ENCODE measurements around the gene KIZ.

DNA sequence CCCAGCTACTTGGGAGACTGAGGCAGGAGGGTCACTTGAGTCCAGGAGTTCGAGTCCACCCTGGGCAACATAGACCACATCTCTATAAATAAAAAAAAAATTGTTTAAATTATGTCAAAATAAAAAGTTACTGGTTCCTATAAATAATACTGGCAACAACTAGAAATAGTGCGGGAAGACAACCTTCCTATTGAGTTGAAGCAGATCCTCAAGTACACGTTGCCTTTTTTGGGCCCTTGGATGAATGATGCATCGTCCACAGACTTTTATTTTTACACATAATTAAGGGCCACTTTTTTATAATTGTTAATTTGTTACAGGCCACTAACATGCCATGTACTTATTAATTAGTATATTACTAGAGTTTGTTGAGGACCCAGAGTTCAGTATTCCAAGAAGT lies 31.1 kb downstream of the KIZ start:
- TF ChIP-seq TAF1 (IDR thresholded peaks at IDR 0.05; ENCODE audit: borderline replicate concordance, insufficient read depth, low read length) (no peak), SIN3A (IDR thresholded peaks at IDR 0.05; ENCODE audit: borderline replicate concordance, insufficient read depth, low read length) (no peak), POLR2AphosphoS5 (IDR thresholded peaks at IDR 0.05; ENCODE audit: low read depth, low read length) (no peak)
- TF ChIP-seq, protein P1, sequence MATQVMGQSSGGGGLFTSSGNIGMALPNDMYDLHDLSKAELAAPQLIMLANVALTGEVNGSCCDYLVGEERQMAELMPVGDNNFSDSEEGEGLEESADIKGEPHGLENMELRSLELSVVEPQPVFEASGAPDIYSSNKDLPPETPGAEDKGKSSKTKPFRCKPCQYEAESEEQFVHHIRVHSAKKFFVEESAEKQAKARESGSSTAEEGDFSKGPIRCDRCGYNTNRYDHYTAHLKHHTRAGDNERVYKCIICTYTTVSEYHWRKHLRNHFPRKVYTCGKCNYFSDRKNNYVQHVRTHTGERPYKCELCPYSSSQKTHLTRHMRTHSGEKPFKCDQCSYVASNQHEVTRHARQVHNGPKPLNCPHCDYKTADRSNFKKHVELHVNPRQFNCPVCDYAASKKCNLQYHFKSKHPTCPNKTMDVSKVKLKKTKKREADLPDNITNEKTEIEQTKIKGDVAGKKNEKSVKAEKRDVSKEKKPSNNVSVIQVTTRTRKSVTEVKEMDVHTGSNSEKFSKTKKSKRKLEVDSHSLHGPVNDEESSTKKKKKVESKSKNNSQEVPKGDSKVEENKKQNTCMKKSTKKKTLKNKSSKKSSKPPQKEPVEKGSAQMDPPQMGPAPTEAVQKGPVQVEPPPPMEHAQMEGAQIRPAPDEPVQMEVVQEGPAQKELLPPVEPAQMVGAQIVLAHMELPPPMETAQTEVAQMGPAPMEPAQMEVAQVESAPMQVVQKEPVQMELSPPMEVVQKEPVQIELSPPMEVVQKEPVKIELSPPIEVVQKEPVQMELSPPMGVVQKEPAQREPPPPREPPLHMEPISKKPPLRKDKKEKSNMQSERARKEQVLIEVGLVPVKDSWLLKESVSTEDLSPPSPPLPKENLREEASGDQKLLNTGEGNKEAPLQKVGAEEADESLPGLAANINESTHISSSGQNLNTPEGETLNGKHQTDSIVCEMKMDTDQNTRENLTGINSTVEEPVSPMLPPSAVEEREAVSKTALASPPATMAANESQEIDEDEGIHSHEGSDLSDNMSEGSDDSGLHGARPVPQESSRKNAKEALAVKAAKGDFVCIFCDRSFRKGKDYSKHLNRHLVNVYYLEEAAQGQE (IDR thresholded peaks at IDR 0.05; ENCODE audit: insufficient read depth in 1 of 2, low read depth in 2 of 2, low read length in 2 of 2): no peak

Data from PFSK-1 (cell line).